ENCODE data around the gene ATP8B4.

Gene ATP8B4

DNA sequence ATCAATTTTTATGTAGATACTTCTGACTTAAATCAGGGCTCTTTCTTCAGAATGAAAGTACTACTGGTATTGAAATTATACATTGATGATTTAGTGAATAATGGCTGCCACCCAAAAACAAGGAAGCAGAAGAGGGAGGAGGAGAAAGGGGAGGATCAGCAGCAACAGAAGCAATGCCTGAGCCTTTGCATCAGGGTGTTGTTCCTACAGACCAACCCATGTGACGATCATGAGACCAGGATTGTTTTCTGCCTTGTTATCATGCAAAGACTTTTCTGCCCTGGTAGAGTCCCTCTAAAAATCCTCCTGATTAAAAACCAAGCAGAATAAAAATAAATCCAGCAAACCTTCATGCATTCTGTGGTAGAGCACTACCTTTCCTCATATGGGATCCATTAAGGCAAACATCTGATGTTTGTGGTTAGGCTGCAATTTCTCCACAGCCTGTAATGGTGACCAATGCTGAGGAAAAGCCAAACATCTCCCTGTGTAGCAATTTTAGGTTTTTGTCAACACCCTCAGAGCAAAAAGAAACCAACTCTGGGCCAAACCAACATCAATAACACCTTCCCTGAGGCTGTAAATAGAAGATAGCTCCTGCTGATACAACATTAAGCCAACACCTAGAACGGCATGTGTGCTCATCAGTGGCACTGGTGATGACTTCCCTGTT is 191.7 kb downstream of the ATP8B4 start:
- H4K20me1 ChIP-seq (ENCODE audit: insufficient read depth, low read length), result no peaks in the 10 kb centered on the region
- no peaks in the 10 kb centered on the region for H3K4me1 ChIP-seq (ENCODE audit: insufficient read depth, low read length)
- no peaks in the 10 kb centered on the region for H3K27me3 ChIP-seq (ENCODE audit: insufficient read depth, low read length, poor library complexity)
- H3K4me2 ChIP-seq (ENCODE audit: insufficient read depth, low read length), result no peak overlapping the region
- no peak for ATAC-seq (ENCODE audit: insufficient read depth, low read depth)
- H3K4me3 ChIP-seq (ENCODE audit: low read depth in 1 of 2, low read length in 2 of 2), result no peak overlapping the region
- no peaks in the 10 kb centered on the region for H3K36me3 ChIP-seq (ENCODE audit: insufficient read depth, low read length)
- H3K9me3 ChIP-seq (ENCODE audit: insufficient read depth, low read length, severe bottlenecking), result no peaks in the 10 kb centered on the region
- H3K27ac ChIP-seq (ENCODE audit: low read length), result no peak overlapping the region
- DNase-seq, result no peak
- TF ChIP-seq, protein P1, sequence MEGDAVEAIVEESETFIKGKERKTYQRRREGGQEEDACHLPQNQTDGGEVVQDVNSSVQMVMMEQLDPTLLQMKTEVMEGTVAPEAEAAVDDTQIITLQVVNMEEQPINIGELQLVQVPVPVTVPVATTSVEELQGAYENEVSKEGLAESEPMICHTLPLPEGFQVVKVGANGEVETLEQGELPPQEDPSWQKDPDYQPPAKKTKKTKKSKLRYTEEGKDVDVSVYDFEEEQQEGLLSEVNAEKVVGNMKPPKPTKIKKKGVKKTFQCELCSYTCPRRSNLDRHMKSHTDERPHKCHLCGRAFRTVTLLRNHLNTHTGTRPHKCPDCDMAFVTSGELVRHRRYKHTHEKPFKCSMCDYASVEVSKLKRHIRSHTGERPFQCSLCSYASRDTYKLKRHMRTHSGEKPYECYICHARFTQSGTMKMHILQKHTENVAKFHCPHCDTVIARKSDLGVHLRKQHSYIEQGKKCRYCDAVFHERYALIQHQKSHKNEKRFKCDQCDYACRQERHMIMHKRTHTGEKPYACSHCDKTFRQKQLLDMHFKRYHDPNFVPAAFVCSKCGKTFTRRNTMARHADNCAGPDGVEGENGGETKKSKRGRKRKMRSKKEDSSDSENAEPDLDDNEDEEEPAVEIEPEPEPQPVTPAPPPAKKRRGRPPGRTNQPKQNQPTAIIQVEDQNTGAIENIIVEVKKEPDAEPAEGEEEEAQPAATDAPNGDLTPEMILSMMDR (IDR thresholded peaks at IDR 0.05; ENCODE audit: borderline replicate concordance, extremely low read depth, low read length, poor library complexity, severe bottlenecking), result no peak
- TF ChIP-seq EZH2 (IDR thresholded peaks at IDR 0.05; ENCODE audit: borderline replicate concordance, low read depth, low read length, severe bottlenecking), result no peak
- H3K9ac ChIP-seq (ENCODE audit: low read depth, low read length), result no peak overlapping the region
- no peak overlapping the region for H2AFZ ChIP-seq (ENCODE audit: low read depth, low read length)
- no peaks in the 10 kb centered on the region for H3K79me2 ChIP-seq (ENCODE audit: insufficient read depth, low read length)

DNA sequence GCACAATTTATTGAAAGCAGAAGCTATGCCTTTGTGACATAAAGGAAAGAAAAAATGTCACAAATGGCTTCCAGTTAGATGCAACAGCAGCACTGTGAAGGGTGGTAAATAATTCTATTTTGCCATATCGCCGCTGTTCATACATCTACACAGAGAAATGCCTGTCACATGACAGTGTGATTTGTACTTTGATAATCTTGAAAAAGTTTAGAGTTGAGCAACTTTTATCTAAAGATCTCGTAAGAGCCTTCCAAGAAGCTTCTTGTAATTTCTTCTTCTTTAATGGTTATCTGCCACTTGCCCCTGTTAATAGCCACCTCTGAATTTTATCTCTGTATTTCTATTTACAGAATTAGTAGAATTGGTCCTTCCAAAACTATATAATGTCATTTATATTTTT is 192.3 kb downstream of the ATP8B4 start:
- H3K9ac ChIP-seq (ENCODE audit: low read depth, low read length), result no peak overlapping the region
- no peaks in the 10 kb centered on the region for H4K20me1 ChIP-seq (ENCODE audit: insufficient read depth, low read length)
- H3K4me2 ChIP-seq (ENCODE audit: insufficient read depth, low read length), result no peak overlapping the region
- no peak overlapping the region for H2AFZ ChIP-seq (ENCODE audit: low read depth, low read length)
- H3K27me3 ChIP-seq (ENCODE audit: insufficient read depth, low read length, poor library complexity), result no peaks in the 10 kb centered on the region
- no peaks in the 10 kb centered on the region for H3K9me3 ChIP-seq (ENCODE audit: insufficient read depth, low read length, severe bottlenecking)
- H3K4me1 ChIP-seq (ENCODE audit: insufficient read depth, low read length), result no peaks in the 10 kb centered on the region
- ATAC-seq (ENCODE audit: insufficient read depth, low read depth) (no peak), DNase-seq (no peak)
- TF ChIP-seq EZH2 (IDR thresholded peaks at IDR 0.05; ENCODE audit: borderline replicate concordance, low read depth, low read length, severe bottlenecking), result no peak
- H3K36me3 ChIP-seq (ENCODE audit: insufficient read depth, low read length), result no peaks in the 10 kb centered on the region
- no peaks in the 10 kb centered on the region for H3K79me2 ChIP-seq (ENCODE audit: insufficient read depth, low read length)
- no peak overlapping the region for H3K4me3 ChIP-seq (ENCODE audit: low read depth in 1 of 2, low read length in 2 of 2)
- H3K27ac ChIP-seq (ENCODE audit: low read length), result no peak overlapping the region

DNA sequence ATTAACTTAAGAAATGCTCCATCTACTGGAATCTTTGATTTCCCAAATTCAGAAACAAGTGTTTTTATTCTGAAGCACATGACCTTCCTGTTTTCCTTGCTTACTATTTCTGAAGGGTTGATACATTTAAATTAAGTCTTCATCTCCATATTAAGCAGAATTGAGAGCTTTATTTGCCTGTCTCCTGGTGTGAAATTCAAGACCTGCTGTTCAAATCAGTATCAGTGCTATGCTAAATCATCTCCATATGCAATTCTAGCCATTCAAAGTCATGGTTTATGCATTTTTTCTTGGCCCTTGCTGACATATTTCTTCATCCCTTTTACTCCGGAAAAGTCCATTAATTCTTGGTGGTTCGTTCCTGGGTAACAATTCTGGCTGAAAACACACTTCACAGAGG is 195.4 kb downstream of the ATP8B4 start:
- Histone ChIP-seq H3K4me1 (ENCODE audit: insufficient read depth, low read length) (no peaks in the 10 kb centered on the region), H3K79me2 (ENCODE audit: insufficient read depth, low read length) (no peaks in the 10 kb centered on the region), H3K4me3 (ENCODE audit: low read depth in 1 of 2, low read length in 2 of 2) (no peak overlapping the region), H3K27ac (ENCODE audit: low read length) (no peak overlapping the region), H4K20me1 (ENCODE audit: insufficient read depth, low read length) (no peaks in the 10 kb centered on the region), H3K4me2 (ENCODE audit: insufficient read depth, low read length) (no peak overlapping the region), H3K36me3 (ENCODE audit: insufficient read depth, low read length) (no peaks in the 10 kb centered on the region), H3K9ac (ENCODE audit: low read depth, low read length) (no peak overlapping the region), H3K27me3 (ENCODE audit: insufficient read depth, low read length, poor library complexity) (no peaks in the 10 kb centered on the region), H2AFZ (ENCODE audit: low read depth, low read length) (no peak overlapping the region), H3K9me3 (ENCODE audit: insufficient read depth, low read length, severe bottlenecking) (no peaks in the 10 kb centered on the region)
- no peak for ATAC-seq (ENCODE audit: insufficient read depth, low read depth)
- DNase-seq, result no peak
- TF ChIP-seq, protein P1 (IDR thresholded peaks at IDR 0.05; ENCODE audit: borderline replicate concordance, extremely low read depth, low read length, poor library complexity, severe bottlenecking), result no peak
- no peak for TF ChIP-seq EZH2 (IDR thresholded peaks at IDR 0.05; ENCODE audit: borderline replicate concordance, low read depth, low read length, severe bottlenecking)

DNA sequence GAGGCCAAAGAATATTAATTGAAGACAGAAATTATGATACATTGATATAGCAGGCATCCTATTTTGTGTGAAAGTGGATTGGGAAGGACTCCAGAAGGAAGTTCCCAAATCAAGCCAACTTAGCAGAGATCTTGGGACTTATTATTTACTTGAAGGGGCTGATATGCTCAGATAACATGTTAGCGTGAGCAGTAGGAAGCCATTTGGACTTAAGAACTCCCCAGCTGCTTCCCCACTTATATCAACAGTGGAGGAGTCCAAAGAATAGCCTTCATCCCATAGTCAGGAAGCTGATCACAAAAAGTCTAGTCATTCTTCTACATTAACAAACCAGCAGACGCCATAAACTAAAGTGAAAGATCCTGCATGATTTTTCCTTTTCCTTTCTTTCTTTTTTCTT is 200.0 kb downstream of the ATP8B4 start:
- ATAC-seq (ENCODE audit: insufficient read depth, low read depth) (no peak), DNase-seq (no peak)
- H3K4me2 ChIP-seq (ENCODE audit: insufficient read depth, low read length), result no peak overlapping the region
- no peak overlapping the region for H3K27ac ChIP-seq (ENCODE audit: low read length)
- H3K79me2 ChIP-seq (ENCODE audit: insufficient read depth, low read length), result no peaks in the 10 kb centered on the region
- no peaks in the 10 kb centered on the region for H3K4me1 ChIP-seq (ENCODE audit: insufficient read depth, low read length)
- H3K4me3 ChIP-seq (ENCODE audit: low read depth in 1 of 2, low read length in 2 of 2), result no peak overlapping the region
- H3K27me3 ChIP-seq (ENCODE audit: insufficient read depth, low read length, poor library complexity), result no peaks in the 10 kb centered on the region
- H3K9ac ChIP-seq (ENCODE audit: low read depth, low read length), result no peak overlapping the region
- no peaks in the 10 kb centered on the region for H4K20me1 ChIP-seq (ENCODE audit: insufficient read depth, low read length)
- no peak overlapping the region for H2AFZ ChIP-seq (ENCODE audit: low read depth, low read length)
- no peaks in the 10 kb centered on the region for H3K36me3 ChIP-seq (ENCODE audit: insufficient read depth, low read length)
- TF ChIP-seq EZH2 (IDR thresholded peaks at IDR 0.05; ENCODE audit: borderline replicate concordance, low read depth, low read length, severe bottlenecking), result no peak
- TF ChIP-seq, protein P1 (IDR thresholded peaks at IDR 0.05; ENCODE audit: borderline replicate concordance, extremely low read depth, low read length, poor library complexity, severe bottlenecking), result no peak
- no peaks in the 10 kb centered on the region for H3K9me3 ChIP-seq (ENCODE audit: insufficient read depth, low read length, severe bottlenecking)

Data from DND-41 (cell line).